A673 (cell line): Measurements from ENCODE around the gene PLIN4. TPM values are rescaled to one million over a fixed set of nuclear protein-coding genes. Genes with fewer than 3 reads are reported as not detected.

Source experiments
- BruUV-seq: library from RNA; stranded (reverse); fragments of 400-500 nt; replicated peaks from 2 replicates; lab custom pipeline; 2021; lab: Mats Ljungman, UMichigan
- CTCF ChIA-PET: fragments of 300-600 bp; sonication (Branson Sonifier 250); formaldehyde crosslinking; loops from one replicate; lab custom pipeline; 2022; ENCODE audit warnings: antibody characterized with exemption; lab: Charles Lee
- POLR2A ChIA-PET: fragments of 300-600 bp; sonication (Branson Sonifier 250); formaldehyde crosslinking; loops from one replicate; lab custom pipeline; 2022; ENCODE audit warnings: antibody characterized with exemption; ENCODE audit not compliant: low non-redundant PET; lab: Charles Lee
- DNase-seq: peaks from one replicate; pipeline ENCODE4 v3.0.0-alpha.2; 2015; ENCODE audit warnings: low spot score
- H3K27ac ChIP-seq: fragments of 200-600 bp; sonication (generic); 2 replicates; pipeline ENCODE4 v1.5.1; 2016; ENCODE audit warnings: mixed run types, low read depth, mild to moderate bottlenecking, mixed read lengths, antibody characterized with exemption, low read length; ENCODE audit not compliant: poor library complexity, severe bottlenecking
- H3K27me3 ChIP-seq: fragments of 200-600 bp; sonication (generic); replicated peaks from 2 replicates; pipeline ENCODE4 v1.6.1; 2017; ENCODE audit warnings: mixed run types, low read depth, mild to moderate bottlenecking, mixed read lengths, antibody characterized with exemption, low read length; ENCODE audit not compliant: insufficient read depth, poor library complexity
- H3K36me3 ChIP-seq: fragments of 200-600 bp; sonication (generic); 2 replicates; pipeline ENCODE4 v1.6.1; 2016; ENCODE audit warnings: mixed run types, mild to moderate bottlenecking, mixed read lengths, antibody characterized with exemption, low read length; ENCODE audit not compliant: insufficient read depth, poor library complexity, severe bottlenecking
- H3K4me1 ChIP-seq: fragments of 200-600 bp; sonication (generic); 2 replicates; pipeline ENCODE4 v1.6.1; 2017; ENCODE audit warnings: mixed run types, mild to moderate bottlenecking, mixed read lengths, antibody characterized with exemption, low read length; ENCODE audit not compliant: insufficient read depth, poor library complexity, severe bottlenecking
- H3K4me3 ChIP-seq: fragments of 200-600 bp; sonication (generic); 2 replicates; pipeline ENCODE4 v1.5.1; 2016; ENCODE audit warnings: low read depth, mixed run types, mild to moderate bottlenecking, mixed read lengths, low read length; ENCODE audit not compliant: poor library complexity, severe bottlenecking
- H3K9me3 ChIP-seq: fragments of 200-600 bp; sonication (generic); 2 replicates; pipeline ENCODE4 v1.6.1; 2016; ENCODE audit warnings: mixed run types, low read depth, mild to moderate bottlenecking, mixed read lengths, antibody characterized with exemption, low read length; ENCODE audit not compliant: poor library complexity, severe bottlenecking
- EZH2 ChIP-seq: fragments of 200-600 bp; sonication (generic); IDR thresholded peaks from 2 replicates; pipeline ENCODE4 v1.6.1; 2017; ENCODE audit warnings: borderline replicate concordance, low read depth, mild to moderate bottlenecking, mixed read lengths, antibody characterized with exemption, low read length; ENCODE audit not compliant: poor library complexity, severe bottlenecking
- intact Hi-C: fragments of 100-400 bp; cut with micrococcal nuclease; formaldehyde crosslinking; loops from one replicate; pipeline ENCODE4 v1.10.0; 2022; ENCODE audit not compliant: unreplicated experiment
- total RNA-seq: library from RNA; stranded (reverse); gene quantifications from 2 replicates; pipeline ENCODE4 v1.2.3, GENCODE V29; 2021
- TF ChIP-seq, protein P1 (sequence below): fragments of 300-800, 200-600 bp; sonication (generic); conservative IDR thresholded peaks from 2 replicates; pipeline ENCODE4 v1.5.1; 2017; ENCODE audit warnings: low read depth, mild to moderate bottlenecking, antibody characterized with exemption, low read length, moderate library complexity, mixed read lengths

The PLIN4 gene
- total RNA-seq, 1 experiment from 2014 or later = 1.0 TPM

- Histone ChIP-seq H3K27me3 (no peaks in the 10 kb centered on the region), H3K36me3 (no peaks in the 10 kb centered on the region), H3K27ac (peak within 1 kb of the TSS; percentile 72), H3K9me3 (no peaks in the 10 kb centered on the region), H3K4me1 (peaks cover 16% of the 10 kb centered on the region), H3K4me3 (peak within 1 kb of the TSS; percentile 45)
- BruUV-seq = no TSS peak
- DNase-seq = peak; percentile 92
- TF ChIP-seq, protein P1, sequence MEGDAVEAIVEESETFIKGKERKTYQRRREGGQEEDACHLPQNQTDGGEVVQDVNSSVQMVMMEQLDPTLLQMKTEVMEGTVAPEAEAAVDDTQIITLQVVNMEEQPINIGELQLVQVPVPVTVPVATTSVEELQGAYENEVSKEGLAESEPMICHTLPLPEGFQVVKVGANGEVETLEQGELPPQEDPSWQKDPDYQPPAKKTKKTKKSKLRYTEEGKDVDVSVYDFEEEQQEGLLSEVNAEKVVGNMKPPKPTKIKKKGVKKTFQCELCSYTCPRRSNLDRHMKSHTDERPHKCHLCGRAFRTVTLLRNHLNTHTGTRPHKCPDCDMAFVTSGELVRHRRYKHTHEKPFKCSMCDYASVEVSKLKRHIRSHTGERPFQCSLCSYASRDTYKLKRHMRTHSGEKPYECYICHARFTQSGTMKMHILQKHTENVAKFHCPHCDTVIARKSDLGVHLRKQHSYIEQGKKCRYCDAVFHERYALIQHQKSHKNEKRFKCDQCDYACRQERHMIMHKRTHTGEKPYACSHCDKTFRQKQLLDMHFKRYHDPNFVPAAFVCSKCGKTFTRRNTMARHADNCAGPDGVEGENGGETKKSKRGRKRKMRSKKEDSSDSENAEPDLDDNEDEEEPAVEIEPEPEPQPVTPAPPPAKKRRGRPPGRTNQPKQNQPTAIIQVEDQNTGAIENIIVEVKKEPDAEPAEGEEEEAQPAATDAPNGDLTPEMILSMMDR = no peak
- TF ChIP-seq EZH2 = no peak
- intact Hi-C loops = no loop called here
- POLR2A ChIA-PET = interaction anchor here (0.6 to 0.7 kb wide), 7 partner anchors 8 to 434 kb away, joined by 3 to 6 read pairs (median 4); partner anchors contain the start of genes HDGFL2, KDM4B and SHD
- CTCF ChIA-PET = interaction anchor here (0.6 to 1.0 kb wide), 3 partner anchors 10 to 288 kb away, joined by 3 to 4 read pairs (median 3); partner anchors contain the start of gene YJU2
These were observed 16.8 kb upstream of the PLIN4 start, which contains the start of gene PLIN5 for GRCh38 chr19:4534836-4535658. TSS of gene PLIN5 (minus strand) at chr19:4535224. CDS start at chr19:4534074, 1,150 bp downstream.

GRCh38 chr19:4533835-4534424, 15.6 kb upstream of the PLIN4 start:
- DNase-seq = no peak
- no peak overlapping the region for H3K4me3 ChIP-seq
- TSS peak; percentile 38 for BruUV-seq
- peaks cover 13% of the 10 kb centered on the region for H3K4me1 ChIP-seq
- CTCF ChIA-PET = no interaction called here
- POLR2A ChIA-PET = no interaction called here
- H3K27ac ChIP-seq = no peak overlapping the region
- no peaks in the 10 kb centered on the region for H3K27me3 ChIP-seq
- no peaks in the 10 kb centered on the region for H3K36me3 ChIP-seq
- no peaks in the 10 kb centered on the region for H3K9me3 ChIP-seq
- TF ChIP-seq, protein P1 = no peak
- TF ChIP-seq EZH2 = no peak
- intact Hi-C loops = no loop called here

GRCh38 chr19:4533334-4533733, 15.0 kb upstream of the PLIN4 start:
- no peak for DNase-seq
- Histone ChIP-seq H3K4me1 (peaks cover 13% of the 10 kb centered on the region), H3K36me3 (no peaks in the 10 kb centered on the region), H3K4me3 (no peak overlapping the region), H3K27me3 (no peaks in the 10 kb centered on the region), H3K9me3 (no peaks in the 10 kb centered on the region), H3K27ac (no peak overlapping the region)
- intact Hi-C loops = no loop called here
- TF ChIP-seq, protein P1 = no peak
- TF ChIP-seq EZH2 = no peak
- CTCF ChIA-PET = no interaction called here
- no TSS peak for BruUV-seq
- POLR2A ChIA-PET = no interaction called here
